GM21786 (cell line): Measurements from ENCODE around the gene TGOLN2.
"Not testable (repeated sequence)": the region's sequence is repeated elsewhere in the genome, so short reads cannot be mapped to it uniquely, and the experiment has no call there.

Experiments
- ATAC-seq: cut with Tn5 transposase; IDR thresholded peaks from one replicate; pipeline ENCODE4 v1.9.1; 2021; ENCODE audit not compliant: unreplicated experiment

Gene TGOLN2

GRCh38 chr2:85327822-85328617 lies at the start of gene TGOLN2:
Gene TGOLN2 (minus strand): TSS chr2:85327989. CDS start chr2:85327962, 27 bp downstream.
- ATAC-seq = peak; percentile 77

GRCh38 chr2:85377083-85377482 lies 49.3 kb upstream of the TGOLN2 start:
- ATAC-seq = no peak

GRCh38 chr2:85376291-85377065 lies 48.7 kb upstream of the TGOLN2 start:
- ATAC-seq = no peak

- no peak for ATAC-seq
Measured at GRCh38 chr2:85371045-85371444, 43.3 kb upstream of the TGOLN2 start.

GRCh38 chr2:85369500-85369899 lies 41.7 kb upstream of the TGOLN2 start:
- ATAC-seq = no peak

- no peak for ATAC-seq
Measured at GRCh38 chr2:85368921-85369320, 41.1 kb upstream of the TGOLN2 start.

- no peak for ATAC-seq
Measured at GRCh38 chr2:85367180-85367579, 39.4 kb upstream of the TGOLN2 start.

- not testable (repeated sequence) for ATAC-seq
Measured at GRCh38 chr2:85362653-85363387, 35.0 kb upstream of the TGOLN2 start.

GRCh38 chr2:85357736-85358135 lies 29.9 kb upstream of the TGOLN2 start:
- ATAC-seq = no peak

GRCh38 chr2:85356186-85356585 lies 28.4 kb upstream of the TGOLN2 start:
- no peak for ATAC-seq

GRCh38 chr2:85355521-85355920 lies 27.7 kb upstream of the TGOLN2 start:
- ATAC-seq = no peak

- ATAC-seq = no peak
Measured at GRCh38 chr2:85355073-85355410, 27.3 kb upstream of the TGOLN2 start.

GRCh38 chr2:85354286-85355072 lies 26.7 kb upstream of the TGOLN2 start, which contains the start of the genes ELMOD3 and RETSAT:
Gene ELMOD3 (plus strand): TSS chr2:85354769. CDS start chr2:85357199, 2,430 bp downstream.
Gene RETSAT (minus strand): TSS chr2:85354528. CDS start chr2:85354507, 21 bp downstream.
- peak; percentile 98 for ATAC-seq

- ATAC-seq = peak; percentile 1
Measured at GRCh38 chr2:85353876-85354285, 26.1 kb upstream of the TGOLN2 start.

- ATAC-seq = no peak
Measured at GRCh38 chr2:85347599-85347998, 19.8 kb upstream of the TGOLN2 start.

- no peak for ATAC-seq
Measured at GRCh38 chr2:85344356-85344954, 16.7 kb upstream of the TGOLN2 start.

- not testable (repeated sequence) for ATAC-seq
Measured at GRCh38 chr2:85343207-85343895, 15.6 kb upstream of the TGOLN2 start.

- no peak for ATAC-seq
Measured at GRCh38 chr2:85342156-85342555, 14.4 kb upstream of the TGOLN2 start.

GRCh38 chr2:85341269-85342029 lies 13.7 kb upstream of the TGOLN2 start:
- ATAC-seq = no peak
